NCI-H2171 treated with DMSO at 0.1 percent for 48 hours (cell line): Measurements from ENCODE around the gene HES4.

ENCODE experiments used
- DNase-seq: peaks from one replicate; lab custom pipeline; 2025; lab: John Stamatoyannopoulos, UW

The HES4 gene

DNA sequence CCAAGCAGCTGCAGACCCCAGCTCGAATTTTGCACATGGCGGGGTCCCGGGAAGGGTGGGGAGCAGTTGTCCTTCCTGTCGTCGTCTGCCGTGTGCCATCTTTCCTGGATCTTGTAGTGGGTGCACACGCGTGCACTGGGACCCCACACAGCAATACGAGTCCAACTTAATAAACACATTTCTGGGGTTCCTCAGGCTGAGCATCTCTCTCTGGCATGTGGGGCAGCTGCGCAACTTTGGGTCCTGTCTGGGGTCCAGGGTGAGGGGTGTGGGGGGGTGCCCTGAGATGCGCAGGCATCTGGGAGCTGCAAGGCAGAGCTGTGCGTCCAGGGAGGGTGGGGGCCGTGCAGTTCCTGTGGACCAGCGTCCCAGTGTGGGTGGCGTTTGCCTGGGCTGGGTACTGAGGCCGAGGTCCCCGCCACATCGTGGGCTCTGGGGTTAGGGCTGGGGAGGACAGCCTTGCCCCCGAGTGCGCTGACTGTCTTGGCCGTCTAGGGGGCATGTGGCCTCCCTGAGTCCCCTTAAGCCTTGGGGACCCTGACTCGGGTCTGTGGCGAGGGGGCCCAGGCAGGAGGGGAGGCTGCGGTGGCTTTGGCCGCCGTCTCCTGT, 34.3 kb downstream of the HES4 start:
- no peak for DNase-seq

DNA sequence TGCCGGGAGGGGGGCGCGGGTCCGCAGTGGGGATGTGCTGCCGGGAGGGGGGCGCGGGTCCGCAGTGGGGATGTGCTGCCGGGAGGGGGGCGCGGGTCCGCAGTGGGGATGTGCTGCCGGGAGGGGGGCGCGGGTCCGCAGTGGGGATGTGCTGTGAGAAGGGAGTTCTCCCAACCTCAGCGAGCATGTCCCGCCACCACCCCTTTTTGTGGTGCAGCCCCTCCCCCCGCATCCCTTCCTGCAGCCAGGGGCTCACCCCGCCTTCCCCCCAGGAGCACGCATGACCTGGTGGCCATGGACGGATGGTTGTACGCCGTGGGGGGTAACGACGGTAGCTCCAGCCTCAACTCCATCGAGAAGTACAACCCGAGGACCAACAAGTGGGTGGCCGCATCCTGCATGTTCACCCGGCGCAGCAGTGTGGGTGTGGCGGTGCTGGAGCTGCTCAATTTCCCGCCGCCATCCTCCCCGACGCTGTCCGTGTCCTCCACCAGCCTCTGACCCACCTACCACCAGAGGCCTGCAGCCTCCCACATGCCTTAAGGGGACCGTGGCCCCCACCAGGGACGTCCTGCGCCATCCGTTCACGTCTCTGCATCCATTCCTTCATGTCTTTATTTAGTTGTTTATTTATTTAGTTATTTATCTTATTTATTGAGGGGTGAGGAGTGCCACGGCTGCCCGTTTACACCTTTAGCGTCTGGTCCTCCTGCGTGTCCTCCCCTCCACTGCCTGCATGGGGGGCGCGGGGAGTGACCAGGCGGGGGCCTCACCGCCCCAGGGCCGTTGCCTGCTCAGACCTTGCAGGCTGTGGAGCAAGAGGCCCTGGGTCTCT, 35.0 kb downstream of the HES4 start:
- DNase-seq, result no peak

DNA sequence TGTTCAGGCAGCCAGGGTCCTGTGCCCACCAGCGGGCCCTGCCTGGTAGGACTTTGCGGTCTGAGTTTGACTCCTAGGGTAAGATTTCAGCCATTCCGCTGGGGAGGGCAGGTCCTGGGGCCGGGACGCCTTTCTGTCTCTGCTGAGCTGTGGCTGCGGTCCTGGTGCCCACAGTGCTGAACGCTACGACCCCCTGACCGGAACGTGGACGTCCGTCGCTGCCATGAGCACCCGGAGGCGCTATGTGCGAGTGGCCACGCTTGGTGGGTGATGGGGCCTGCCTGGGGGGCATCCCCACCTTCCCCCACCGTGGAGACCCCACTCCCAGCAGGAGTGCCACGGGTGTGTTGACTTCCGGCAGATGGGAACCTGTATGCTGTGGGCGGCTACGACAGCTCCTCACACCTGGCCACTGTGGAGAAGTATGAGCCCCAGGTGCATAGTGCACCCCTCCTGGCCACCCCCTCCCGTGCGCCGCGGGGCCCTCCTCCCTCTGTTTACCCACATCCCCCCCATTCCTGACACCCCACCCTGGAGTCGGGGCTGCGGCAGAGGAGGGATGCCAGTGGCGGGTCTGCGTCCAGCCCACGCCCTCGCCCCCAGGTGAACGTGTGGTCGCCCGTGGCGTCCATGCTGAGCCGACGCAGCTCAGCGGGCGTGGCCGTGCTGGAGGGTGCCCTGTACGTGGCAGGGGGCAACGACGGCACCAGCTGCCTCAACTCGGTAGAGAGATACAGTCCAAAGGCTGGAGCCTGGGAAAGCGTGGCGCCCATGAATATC, 36.0 kb downstream of the HES4 start:
- no peak for DNase-seq

DNA sequence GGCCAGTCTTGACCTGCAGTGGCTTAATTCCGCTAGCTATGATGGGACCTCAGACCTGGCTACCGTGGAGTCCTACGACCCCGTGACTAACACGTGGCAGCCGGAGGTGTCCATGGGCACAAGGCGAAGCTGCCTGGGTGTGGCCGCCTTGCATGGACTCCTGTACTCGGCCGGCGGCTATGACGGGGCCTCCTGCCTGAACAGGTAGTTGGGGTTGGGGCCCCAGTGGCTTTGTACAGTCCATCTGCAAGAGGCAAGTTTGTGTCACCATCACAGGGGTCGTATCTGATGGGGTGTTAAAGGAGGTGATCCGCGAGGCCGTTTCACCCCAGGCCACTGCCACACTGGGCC, 36.6 kb downstream of the HES4 start:
- DNase-seq, result no peak

DNA sequence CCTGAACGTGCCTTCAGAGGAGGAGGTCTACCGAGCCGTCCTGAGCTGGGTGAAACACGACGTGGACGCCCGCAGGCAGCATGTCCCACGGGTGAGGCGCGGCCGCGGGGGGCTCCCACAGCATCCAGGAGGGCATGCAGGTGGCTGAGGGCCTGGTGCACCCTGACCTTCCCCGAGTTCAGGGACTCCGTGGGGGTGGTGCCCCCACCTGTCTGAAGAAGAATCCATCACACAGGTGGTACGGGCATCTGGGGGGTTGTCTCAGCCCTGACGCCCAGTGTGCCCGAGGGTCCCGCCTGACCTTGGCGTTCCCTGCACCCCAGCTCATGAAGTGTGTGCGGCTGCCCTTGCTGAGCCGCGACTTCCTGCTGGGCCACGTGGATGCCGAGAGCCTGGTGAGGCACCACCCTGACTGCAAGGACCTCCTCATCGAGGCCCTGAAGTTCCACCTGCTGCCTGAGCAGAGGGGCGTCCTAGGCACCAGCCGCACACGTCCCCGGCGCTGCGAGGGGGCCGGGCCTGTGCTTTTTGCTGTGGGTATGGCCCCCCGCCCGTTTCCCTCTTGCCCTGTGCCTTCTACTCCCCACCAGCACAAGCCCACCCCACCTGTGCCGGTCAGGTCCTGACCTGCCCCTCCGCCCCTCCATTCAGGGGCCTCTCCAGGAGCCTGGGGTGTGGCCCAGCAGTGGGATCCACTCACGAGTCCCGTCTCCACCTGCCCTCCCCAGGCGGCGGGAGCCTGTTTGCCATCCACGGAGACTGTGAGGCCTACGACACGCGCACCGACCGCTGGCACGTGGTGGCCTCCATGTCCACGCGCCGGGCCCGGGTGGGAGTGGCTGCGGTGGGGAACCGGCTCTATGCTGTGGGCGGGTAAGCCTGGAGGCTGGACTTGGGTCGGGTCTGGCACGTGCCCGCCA, 37.3 kb downstream of the HES4 start:
- no peak for DNase-seq

DNA sequence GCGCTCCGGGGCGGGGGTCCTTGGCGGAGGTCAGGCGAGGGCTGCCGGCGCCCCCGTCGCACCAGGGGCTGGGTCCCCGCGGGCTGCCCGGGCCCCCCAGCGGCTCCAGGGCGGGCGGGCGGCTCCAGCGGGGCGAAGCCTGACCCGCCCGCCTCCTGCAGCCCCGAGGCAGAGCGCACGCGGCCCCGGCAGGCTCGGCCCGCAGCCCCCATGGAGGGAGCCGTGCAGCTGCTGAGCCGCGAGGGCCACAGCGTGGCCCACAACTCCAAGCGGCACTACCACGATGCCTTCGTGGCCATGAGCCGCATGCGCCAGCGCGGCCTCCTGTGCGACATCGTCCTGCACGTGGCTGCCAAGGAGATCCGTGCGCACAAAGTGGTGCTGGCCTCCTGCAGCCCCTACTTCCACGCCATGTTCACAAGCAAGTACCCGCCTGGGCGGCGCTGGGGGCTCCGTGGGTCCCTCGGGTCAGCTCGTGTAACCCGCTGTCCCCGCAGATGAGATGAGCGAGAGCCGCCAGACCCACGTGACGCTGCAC, 38.7 kb downstream of the HES4 start:
- DNase-seq, result no peak

DNA sequence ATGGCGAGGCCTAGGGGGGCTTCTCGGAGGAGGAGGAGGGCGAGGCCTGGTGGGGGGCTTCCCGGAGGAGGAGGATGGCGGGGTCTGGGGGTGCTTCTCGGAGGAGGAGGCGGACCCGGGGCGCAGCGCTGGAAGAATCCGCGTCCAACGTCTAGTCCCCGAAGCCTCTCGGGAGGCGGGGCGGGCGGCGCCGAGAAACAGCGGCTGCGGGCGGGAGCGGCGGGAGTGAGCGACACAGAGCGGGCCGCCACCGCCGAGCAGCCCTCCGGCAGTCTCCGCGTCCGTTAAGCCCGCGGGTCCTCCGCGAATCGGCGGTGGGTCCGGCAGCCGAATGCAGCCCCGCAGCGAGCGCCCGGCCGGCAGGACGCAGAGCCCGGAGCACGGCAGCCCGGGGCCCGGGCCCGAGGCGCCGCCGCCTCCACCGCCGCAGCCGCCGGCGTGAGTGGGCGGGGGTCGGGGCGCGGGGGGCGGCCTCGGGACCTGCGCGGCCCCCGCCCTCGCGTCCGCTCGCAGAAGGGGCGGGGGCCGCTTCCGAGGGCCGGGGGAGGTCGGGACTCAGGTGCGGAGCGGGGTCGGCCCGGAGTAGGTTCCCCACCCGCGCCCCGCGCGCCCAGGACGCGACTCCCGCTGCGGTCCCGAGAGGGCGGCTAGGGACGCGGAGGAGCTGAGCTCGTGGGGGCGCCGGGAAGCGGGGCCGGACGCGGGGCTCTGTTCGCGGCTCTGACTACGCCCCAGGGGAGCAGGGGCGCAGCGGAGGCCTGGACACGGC, 39.4 kb downstream of the HES4 start, which contains the start of gene KLHL17:
Gene KLHL17 (plus strand): TSS at position 222 of the 769 bp plus-strand sequence. CDS start 110 bp downstream, at position 332.
- peak; percentile 64 for DNase-seq

DNA sequence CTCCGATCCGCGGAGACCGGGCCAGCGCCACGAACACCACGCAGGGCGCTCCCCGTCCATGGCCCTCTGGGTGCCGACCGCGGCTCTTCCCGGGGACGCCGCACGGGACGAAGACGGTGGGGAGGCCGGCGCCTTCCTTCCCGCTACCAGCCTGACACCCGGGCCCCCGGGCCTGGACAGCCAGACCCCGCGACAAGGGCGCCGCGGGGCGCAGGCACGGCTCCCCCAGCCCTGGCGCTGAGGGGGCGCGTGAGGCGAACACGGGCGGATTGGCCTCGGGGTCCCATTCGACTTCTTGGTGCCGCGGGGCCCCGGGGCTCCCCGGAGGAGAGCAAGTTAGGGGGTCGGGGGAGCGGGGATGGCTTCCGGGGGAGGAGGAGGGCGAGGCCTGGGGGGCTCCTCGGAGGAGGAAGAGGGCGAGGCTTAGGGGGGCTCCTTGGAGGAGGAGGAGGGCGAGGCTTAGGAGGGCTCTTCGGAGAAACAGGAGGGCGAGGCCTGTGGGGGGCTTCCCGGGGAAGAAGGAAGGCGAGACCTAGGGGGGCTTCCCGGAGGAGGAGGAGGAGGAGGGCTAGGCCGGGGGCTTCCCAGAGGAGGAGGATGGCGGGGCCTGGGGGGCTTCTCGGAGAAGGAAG, 40.0 kb downstream of the HES4 start:
- DNase-seq, result no peak

DNA sequence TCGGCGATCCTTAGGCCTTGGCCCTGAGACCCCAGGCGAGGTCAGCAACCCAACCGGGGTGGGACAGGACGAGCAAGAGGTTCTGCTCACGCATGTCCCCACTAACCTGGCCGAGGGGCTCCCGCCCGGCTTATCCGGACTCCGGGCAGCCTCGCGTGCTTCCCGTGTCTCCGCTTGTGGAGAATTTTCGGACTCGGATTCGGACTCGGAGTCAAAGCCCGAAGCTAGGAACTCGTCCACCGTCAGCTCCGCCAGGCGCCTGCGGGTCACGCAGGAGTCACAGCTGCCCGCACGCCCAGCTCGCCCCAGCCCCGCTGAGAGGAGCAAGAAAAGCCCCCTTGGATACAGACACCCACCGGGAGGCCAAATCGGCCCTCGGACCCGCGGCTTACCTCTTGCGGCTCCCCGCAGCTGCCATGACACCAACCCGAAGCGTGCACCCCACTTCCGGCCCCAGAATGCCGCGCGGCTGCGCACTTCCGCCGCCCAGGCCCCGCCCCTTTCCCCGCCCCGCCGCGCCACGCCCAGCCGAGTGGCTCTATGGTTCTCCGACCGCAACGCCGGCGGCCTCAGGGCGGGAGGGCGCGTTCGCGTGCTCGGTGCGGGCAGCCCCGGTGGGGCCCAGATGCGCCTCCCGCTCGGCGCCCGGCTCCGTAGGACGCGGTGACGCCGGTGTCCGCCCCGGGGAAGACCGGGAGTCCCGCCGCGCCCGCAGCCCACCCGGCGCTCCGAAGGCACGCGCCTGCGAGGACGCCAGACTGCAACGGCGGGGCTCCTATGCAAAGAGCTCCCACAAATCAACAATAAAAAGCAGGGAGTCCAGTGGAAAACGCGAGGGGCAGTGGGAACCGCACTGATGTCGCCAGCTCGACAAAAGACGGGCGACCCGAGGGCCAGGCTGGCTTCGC, 40.8 kb downstream of the HES4 start, which contains the start of gene NOC2L:
Gene NOC2L (minus strand): TSS at position 434 of the 908 bp plus-strand sequence. CDS start 16 bp downstream, at position 418.
- DNase-seq, result peak; percentile 82

DNA sequence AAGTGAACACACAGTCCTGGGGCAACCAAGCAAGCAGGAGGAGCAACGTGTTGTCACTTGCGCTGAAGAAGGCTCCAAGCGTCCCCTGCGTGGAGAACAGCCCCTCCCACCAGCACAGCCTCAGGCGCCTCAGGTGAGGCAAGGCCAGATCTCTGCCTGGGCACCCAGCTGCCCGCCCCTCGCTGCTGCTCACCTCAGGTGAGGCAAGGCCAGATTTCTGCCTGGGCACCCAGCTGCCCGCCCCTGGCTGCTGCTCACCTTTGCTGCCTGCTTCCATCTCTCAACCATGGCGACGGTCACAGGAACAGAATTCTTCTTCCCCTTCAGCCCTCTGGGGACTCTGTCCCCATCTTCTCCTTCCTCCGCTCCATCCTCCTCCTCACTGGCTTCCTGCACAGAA, 43.3 kb downstream of the HES4 start:
- DNase-seq, result no peak

DNA sequence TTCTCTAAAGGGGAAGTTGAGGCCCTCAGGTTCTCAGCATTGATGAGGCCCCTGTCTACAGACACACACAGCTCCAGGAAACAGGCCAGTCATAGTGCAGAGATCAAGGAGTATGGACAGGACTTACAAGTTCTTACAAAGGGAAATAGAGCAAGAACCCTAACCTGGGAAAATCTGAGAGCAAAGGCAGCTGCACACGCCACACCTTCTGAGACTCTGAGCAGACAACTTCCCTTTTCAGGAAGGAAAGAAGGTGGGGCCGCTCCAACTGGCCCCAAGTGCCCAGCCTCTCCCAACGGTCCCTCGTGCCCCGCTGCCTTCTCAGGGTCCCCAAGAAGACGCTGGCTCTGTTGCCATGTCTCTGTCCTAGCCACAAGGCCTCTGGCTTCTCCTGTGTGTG, 44.4 kb downstream of the HES4 start:
- DNase-seq, result no peak

DNA sequence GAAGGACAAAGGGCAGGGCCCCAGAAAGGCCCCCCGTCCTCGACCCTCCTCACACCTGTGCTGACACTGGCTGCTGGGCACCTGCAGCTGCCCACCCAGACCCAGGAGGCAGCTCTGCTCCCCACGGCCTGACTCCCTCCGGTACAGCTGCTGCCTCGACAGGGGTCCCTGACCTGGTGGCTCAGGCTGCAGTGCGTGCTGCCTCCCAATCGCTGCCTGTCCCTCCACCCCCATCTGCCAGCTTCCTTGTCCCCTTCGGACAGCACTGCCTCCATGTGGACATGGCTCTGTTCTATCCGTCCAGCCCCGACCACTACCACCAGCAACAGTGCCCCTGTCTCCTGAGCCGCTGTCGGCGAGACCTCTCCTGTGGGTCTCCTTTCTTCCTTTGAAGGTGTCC, 45.0 kb downstream of the HES4 start:
- no peak for DNase-seq

DNA sequence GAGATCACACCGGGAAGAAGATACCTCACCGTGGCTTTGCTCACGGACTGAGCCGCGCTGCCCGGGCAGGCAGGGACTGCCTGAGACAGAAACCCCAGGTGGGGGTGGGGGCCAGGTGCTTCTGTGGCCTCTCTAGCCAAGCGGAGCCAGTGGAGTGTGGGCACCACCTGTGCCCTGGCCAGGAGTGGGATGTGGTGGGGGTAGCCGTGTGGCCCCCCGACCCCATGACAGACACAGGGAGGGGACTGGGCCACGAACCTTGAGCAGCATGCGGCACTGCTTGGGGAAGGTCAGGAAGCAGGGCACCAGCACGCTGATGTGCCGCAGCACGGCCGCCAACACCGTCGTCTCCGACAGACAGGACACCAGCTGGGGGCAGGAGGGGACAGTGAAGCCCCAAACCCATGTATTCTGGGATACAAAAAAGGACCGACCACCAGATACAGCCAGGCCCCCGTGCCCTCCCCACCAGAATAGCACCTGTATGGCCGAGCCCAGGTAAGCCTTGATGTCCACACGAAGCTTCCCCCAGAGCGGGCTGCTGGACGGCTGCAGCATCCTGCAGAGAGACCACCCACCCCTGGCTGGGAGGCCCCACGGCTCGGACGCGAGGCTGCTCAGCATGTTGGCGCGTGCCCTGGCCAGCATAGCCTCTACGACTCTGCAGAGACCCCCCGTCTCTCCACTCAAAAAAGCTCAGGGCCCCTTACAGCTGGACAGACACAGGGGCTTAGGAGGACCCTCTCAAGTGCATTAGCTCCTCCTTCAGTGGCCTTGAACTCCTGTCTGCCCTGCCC, 46.2 kb downstream of the HES4 start:
- DNase-seq, result no peak

DNA sequence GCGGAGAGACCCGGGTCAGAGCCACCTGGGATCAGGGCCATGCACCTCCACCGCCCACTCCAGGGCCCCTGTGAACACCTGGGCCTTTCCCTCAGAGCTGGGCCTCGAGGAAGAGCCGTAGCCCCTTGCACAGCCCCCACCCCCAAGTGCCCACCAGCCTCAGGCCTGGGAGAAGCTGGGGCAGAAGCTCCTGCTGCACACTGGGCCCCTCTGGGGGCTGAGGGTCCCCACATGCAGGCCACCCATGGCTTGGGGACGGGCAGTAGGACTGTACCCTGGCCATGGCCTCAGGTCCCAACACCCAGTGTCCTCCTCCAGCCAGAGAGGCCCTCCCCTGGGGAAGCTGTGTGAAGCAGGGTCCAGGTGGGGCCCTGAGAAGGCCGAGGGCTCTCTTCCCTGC, 47.3 kb downstream of the HES4 start:
- no peak for DNase-seq

DNA sequence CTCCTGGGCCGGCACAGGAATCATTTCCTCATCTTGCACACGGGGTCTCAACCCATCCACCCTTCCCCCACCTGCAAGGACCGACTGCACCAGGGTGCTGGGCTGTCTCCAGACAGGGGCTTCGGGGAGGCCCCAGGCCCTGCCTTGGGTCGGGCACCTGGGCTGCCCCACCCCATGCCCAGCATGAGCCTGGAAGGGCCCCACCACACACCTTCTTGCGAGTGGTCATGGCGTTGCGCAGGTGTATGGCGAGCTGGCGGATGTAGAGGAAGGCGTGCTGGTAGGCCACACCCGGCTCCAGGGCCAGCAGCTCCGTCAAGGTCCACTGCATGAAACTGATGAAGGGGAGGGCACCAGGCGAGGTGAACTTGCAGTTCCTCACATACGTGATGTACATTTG, 47.7 kb downstream of the HES4 start:
- no peak for DNase-seq

DNA sequence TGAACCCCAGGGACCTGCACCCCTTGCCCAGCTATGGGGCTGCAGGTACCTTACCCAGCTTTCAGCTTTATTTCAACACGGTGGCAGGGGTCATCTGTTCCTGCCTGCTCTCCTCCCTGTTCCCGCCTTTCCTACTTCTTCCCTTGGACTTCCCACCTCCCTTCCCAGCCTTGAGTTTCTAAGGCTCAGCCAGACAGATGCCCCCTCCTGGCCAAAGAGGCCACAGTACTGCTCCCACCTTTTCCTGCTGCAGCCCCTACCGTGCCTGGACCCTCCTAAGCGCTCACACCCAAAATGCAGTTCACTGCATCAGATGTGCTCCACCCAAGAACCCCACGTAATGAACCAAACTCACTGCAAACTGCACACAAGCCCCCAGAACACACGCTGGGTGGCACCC, 48.5 kb downstream of the HES4 start:
- no peak for DNase-seq

DNA sequence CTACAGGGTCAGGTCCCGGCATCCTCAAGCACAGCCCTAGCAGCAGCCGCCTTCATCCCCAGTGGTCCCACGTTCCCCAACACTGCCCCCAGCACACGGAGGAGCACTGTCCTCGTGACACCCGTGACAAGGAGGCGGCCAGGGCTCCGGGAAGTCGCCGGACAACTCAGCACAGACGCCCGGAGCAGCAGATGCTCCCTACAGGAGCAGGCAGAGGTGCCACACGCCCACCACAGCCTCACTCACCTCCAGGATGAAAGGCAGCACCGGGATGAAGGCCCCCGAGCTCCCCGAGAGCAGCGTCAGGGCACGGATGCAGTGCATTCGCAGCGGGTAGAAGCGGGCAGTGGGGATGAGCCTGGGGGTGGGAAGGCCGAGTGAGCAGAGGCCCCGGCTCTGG, 49.0 kb downstream of the HES4 start:
- no peak for DNase-seq

DNA sequence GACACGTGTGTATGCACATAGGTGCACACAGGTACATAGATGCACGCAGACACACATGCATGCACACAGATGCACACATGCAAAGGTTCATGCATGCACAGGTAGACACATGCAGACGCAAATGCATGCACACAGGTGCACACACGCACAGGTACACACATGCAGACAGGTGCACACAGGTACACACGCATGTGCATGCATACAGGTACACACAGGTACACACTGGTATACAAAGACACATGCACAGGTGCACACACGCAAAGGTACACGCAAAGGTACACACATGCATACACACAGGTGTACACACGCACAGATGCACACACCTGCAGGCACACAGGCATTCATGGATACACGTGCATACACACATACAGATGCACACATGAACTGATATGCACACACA, 49.6 kb downstream of the HES4 start:
- DNase-seq, result no peak
